ENCODE measurements around the gene ADAM15.

DNA sequence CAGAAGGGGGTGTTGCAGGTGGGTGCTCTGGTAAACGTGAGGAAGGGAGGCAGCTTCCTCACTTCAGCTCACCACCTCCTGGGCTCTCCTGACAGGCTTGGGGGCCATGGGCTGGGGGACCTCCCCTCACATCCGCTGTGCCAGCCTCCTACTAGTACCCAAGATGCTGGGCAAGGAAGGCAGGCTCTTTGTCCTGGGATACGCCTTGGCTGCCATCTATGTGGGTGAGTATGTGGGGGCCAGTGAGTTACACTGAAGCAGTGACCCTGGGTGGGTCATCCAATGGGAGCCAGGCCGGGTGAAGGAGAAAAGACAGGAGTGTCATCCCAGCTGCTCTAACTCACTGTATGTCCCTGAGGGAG is 11.8 kb upstream of the ADAM15 start:
- no peak for TF ChIP-seq POLR2A (IDR thresholded peaks at IDR 0.05)
- TF ChIP-seq, protein P1, sequence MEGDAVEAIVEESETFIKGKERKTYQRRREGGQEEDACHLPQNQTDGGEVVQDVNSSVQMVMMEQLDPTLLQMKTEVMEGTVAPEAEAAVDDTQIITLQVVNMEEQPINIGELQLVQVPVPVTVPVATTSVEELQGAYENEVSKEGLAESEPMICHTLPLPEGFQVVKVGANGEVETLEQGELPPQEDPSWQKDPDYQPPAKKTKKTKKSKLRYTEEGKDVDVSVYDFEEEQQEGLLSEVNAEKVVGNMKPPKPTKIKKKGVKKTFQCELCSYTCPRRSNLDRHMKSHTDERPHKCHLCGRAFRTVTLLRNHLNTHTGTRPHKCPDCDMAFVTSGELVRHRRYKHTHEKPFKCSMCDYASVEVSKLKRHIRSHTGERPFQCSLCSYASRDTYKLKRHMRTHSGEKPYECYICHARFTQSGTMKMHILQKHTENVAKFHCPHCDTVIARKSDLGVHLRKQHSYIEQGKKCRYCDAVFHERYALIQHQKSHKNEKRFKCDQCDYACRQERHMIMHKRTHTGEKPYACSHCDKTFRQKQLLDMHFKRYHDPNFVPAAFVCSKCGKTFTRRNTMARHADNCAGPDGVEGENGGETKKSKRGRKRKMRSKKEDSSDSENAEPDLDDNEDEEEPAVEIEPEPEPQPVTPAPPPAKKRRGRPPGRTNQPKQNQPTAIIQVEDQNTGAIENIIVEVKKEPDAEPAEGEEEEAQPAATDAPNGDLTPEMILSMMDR (IDR thresholded peaks at IDR 0.05): no peak
